DND-41 (cell line): ENCODE measurements around the gene DRC1.

Experiments used
- ATAC-seq: fragments of 200-7000 bp; cut with Tn5 transposase; 3 replicates; pipeline ENCODE4 v1.9.1; 2021; ENCODE audit warnings: low read depth; ENCODE audit not compliant: insufficient read depth
- DNase-seq: peaks from one replicate; pipeline ENCODE4 v3.0.0-alpha.2; 2020
- H2AFZ ChIP-seq: 2 replicates; pipeline ENCODE4 v1.6.0; 2012; ENCODE audit warnings: low read depth, low read length
- H3K27ac ChIP-seq: 2 replicates; pipeline ENCODE4 v1.5.1; 2012; ENCODE audit warnings: low read length, inconsistent platforms
- H3K27me3 ChIP-seq: fragments of 200-600 bp; sonication (generic); 2 replicates; pipeline ENCODE4 v1.6.0; 2012; ENCODE audit warnings: low read length, mild to moderate bottlenecking, inconsistent platforms; ENCODE audit not compliant: insufficient read depth, poor library complexity
- H3K36me3 ChIP-seq: 2 replicates; pipeline ENCODE4 v1.5.1; 2012; ENCODE audit warnings: low read length, inconsistent platforms; ENCODE audit not compliant: insufficient read depth
- H3K4me1 ChIP-seq: 2 replicates; pipeline ENCODE4 v1.5.1; 2012; ENCODE audit warnings: mild to moderate bottlenecking, low read length; ENCODE audit not compliant: insufficient read depth
- H3K4me2 ChIP-seq: 2 replicates; pipeline ENCODE4 v1.6.0; 2012; ENCODE audit warnings: mild to moderate bottlenecking, moderate library complexity, low read length, inconsistent platforms; ENCODE audit not compliant: insufficient read depth
- H3K4me3 ChIP-seq, 2 experiments: fragments of 200-600 bp in 1 of 2; shearing (Covaris generic) in 1 of 2; 2 replicates each; pipeline ENCODE4 v1.5.1; 2012 to 2016; ENCODE audit warnings: inconsistent platforms in 2 of 2, low read length in 2 of 2, mild to moderate bottlenecking in 2 of 2, low read depth in 1 of 2, moderate library complexity in 1 of 2
- H3K79me2 ChIP-seq: 2 replicates; pipeline ENCODE4 v1.6.0; 2012; ENCODE audit warnings: low read length, inconsistent platforms; ENCODE audit not compliant: insufficient read depth
- H3K9ac ChIP-seq: 2 replicates; pipeline ENCODE4 v1.6.0; 2012; ENCODE audit warnings: low read depth, mild to moderate bottlenecking, inconsistent platforms, low read length, moderate library complexity
- H3K9me3 ChIP-seq: 2 replicates; pipeline ENCODE4 v1.5.1; 2012; ENCODE audit warnings: low read length, moderate library complexity, mild to moderate bottlenecking, inconsistent platforms; ENCODE audit not compliant: insufficient read depth, severe bottlenecking
- H4K20me1 ChIP-seq: 2 replicates; pipeline ENCODE4 v1.6.0; 2012; ENCODE audit warnings: low read length; ENCODE audit not compliant: insufficient read depth
- EZH2 ChIP-seq: IDR thresholded peaks from 3 replicates; pipeline ENCODE4 v1.6.1; 2012; ENCODE audit warnings: borderline replicate concordance, low read depth, mild to moderate bottlenecking, moderate library complexity, low read length, inconsistent platforms; ENCODE audit not compliant: severe bottlenecking
- TF ChIP-seq, protein P1 (sequence below): IDR thresholded peaks from 2 replicates; pipeline ENCODE4 v1.5.1; 2012; ENCODE audit warnings: borderline replicate concordance, low read length, moderate library complexity, mild to moderate bottlenecking; ENCODE audit not compliant: poor library complexity, severe bottlenecking; ENCODE audit errors: extremely low read depth

Gene DRC1

GRCh38 chr2:26487192-26487591 lies 85.5 kb downstream of the DRC1 start:
- no peaks in the 10 kb centered on the region for H3K79me2 ChIP-seq
- H3K9me3 ChIP-seq = no peaks in the 10 kb centered on the region
- no peaks in the 10 kb centered on the region for H4K20me1 ChIP-seq
- H3K27me3 ChIP-seq = no peaks in the 10 kb centered on the region
- no peaks in the 10 kb centered on the region for H3K4me1 ChIP-seq
- no peaks in the 10 kb centered on the region for H3K36me3 ChIP-seq
- peak; percentile 66; the same call in 2 of the 3 replicates for ATAC-seq
- H3K9ac ChIP-seq = no peak overlapping the region
- H3K27ac ChIP-seq = no peak overlapping the region
- no peak overlapping the region for H2AFZ ChIP-seq
- no peak overlapping the region for H3K4me2 ChIP-seq
- DNase-seq = peak; percentile 14
- no peak overlapping the region for H3K4me3 ChIP-seq
- TF ChIP-seq, protein P1, sequence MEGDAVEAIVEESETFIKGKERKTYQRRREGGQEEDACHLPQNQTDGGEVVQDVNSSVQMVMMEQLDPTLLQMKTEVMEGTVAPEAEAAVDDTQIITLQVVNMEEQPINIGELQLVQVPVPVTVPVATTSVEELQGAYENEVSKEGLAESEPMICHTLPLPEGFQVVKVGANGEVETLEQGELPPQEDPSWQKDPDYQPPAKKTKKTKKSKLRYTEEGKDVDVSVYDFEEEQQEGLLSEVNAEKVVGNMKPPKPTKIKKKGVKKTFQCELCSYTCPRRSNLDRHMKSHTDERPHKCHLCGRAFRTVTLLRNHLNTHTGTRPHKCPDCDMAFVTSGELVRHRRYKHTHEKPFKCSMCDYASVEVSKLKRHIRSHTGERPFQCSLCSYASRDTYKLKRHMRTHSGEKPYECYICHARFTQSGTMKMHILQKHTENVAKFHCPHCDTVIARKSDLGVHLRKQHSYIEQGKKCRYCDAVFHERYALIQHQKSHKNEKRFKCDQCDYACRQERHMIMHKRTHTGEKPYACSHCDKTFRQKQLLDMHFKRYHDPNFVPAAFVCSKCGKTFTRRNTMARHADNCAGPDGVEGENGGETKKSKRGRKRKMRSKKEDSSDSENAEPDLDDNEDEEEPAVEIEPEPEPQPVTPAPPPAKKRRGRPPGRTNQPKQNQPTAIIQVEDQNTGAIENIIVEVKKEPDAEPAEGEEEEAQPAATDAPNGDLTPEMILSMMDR = no peak
- no peak for TF ChIP-seq EZH2

DNA sequence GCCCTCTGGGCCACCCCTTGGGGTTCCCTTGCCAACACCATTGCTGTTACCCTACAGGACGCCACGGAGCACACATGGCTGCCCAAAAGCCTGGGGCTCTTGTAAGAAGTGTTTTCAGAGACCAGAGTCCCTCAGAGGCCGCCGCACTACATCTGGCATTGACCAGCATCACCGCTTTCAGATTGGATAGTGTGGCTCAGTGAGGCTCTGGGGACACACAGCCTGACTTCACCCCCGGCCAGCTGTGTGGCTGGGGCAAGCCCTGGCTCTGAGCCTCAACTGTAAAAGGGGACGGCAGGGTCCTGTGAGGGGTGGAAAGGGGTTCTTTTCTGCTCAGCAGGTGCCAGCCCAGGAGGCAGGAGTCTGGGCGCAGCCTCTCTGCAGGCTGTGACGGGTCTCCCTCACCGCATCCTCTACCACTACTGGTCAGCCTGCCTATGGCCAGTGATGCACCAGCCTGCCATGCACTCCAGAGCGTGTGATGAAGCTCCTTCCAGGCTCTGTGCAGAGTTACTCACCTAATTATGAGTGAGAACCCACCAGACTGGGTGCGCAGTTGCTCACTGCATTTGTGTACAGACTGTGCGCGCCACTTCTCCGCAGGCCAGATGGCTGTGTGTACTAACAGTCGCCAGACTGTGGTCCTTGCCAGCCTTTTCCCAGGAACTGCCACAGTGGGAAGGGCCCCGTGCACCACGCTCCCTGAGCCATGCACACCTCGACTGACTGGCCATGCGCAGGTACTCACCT lies 86.9 kb downstream of the DRC1 start:
- TF ChIP-seq EZH2 = no peak
- TF ChIP-seq, protein P1 = no peak

DNA sequence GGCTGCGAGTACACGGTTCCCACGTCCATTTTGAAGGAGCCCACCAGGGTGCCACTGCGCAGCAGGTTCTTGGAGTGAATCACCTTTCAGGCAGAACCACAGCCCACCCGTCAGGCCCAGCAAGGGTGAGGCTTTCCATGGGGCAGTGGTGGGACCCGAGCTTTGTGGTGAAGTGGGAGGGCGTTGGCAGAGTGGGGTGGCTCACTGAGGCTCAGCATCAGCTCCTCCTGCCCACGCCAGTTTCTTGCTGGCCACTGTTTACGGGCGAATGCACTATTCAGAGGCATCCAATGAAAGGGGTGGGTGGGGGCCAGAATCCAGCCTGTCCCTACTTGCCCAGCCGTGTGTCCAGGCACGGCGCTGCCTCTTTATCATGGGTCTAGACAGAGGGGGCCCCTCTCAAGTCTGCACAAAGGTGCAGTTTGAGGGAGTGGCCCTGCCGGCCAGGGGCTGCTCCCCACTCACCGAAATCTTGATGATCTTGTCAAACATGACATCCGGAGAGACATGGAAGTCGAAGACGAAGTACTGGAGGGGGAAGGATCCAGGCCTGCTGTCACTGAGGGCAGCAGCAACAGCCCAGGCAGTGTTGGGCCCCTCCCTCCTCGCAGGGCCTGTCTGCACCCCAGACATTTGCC lies 87.6 kb downstream of the DRC1 start:
- Histone ChIP-seq H3K79me2 (no peaks in the 10 kb centered on the region), H3K36me3 (no peaks in the 10 kb centered on the region), H2AFZ (no peak overlapping the region), H4K20me1 (no peaks in the 10 kb centered on the region), H3K9me3 (no peaks in the 10 kb centered on the region), H3K9ac (no peak overlapping the region), H3K4me1 (no peaks in the 10 kb centered on the region), H3K27me3 (no peaks in the 10 kb centered on the region), H3K27ac (no peak overlapping the region), H3K4me3 (no peak overlapping the region), H3K4me2 (no peak overlapping the region)
- DNase-seq = no peak
- no peak for ATAC-seq
- no peak for TF ChIP-seq EZH2
- TF ChIP-seq, protein P1 = no peak

More for the DNA sequence above, 86.9 kb downstream of the DRC1 start:
- Histone ChIP-seq H3K4me1 (no peaks in the 10 kb centered on the region), H3K79me2 (no peaks in the 10 kb centered on the region), H3K9ac (no peak overlapping the region), H2AFZ (no peak overlapping the region), H3K36me3 (no peaks in the 10 kb centered on the region), H3K27me3 (no peaks in the 10 kb centered on the region), H4K20me1 (no peaks in the 10 kb centered on the region), H3K4me2 (no peak overlapping the region), H3K27ac (no peak overlapping the region), H3K4me3 (no peak overlapping the region), H3K9me3 (no peaks in the 10 kb centered on the region)
- no peak for ATAC-seq
- DNase-seq = no peak
